GM19467 (cell line): ENCODE results near the gene TRIM41.
"Not testable (repeated sequence)": the region's sequence is repeated elsewhere in the genome, so short reads cannot be mapped to it uniquely, and the experiment has no call there.

Experiments
- ATAC-seq: cut with Tn5 transposase; IDR thresholded peaks from one replicate; pipeline ENCODE4 v1.9.1; 2021; ENCODE audit warnings: mild to moderate bottlenecking, moderate library complexity; ENCODE audit not compliant: unreplicated experiment

TRIM41 gene

DNA sequence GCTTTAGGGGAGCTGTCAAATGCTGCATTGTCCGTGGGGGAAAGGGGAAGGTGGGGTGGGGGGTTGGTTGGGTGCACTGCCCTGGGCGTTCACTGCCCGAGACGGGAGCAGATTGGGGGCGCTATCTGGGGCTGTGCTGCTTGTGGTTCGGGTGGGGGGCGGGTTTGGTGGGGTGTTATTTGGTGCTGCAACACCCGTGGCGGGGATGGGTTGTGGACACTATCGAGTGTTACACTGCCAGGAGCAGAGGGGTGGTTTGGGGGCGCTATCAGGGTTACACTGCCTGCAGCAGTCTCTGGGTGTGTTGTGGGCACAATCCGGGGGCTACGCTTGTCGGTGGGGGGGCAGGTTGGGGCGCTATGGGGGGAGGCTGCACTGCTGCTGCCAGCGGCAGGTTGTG, 59.3 kb downstream of the TRIM41 start:
- ATAC-seq: not testable (repeated sequence)

DNA sequence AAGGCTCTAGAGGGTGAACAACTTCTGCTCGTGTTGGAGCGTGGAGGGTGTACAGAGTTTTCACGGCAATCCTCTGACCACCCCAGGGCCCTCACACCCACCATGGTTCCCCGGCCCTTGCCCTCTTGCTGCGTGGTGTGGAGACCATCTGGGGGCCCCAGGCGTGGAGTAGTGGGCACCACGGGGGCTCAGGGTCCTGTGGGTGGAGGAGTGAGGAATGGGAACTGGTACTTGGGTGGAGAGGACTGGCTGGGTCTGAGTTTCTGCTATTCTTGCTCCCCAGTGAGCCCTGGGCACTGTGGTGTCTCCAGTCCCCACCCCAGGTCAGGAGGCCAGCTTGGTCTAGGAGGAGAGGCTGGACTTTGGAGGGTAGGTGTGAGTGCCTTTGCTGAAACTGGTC, 59.8 kb downstream of the TRIM41 start:
- ATAC-seq: no peak

DNA sequence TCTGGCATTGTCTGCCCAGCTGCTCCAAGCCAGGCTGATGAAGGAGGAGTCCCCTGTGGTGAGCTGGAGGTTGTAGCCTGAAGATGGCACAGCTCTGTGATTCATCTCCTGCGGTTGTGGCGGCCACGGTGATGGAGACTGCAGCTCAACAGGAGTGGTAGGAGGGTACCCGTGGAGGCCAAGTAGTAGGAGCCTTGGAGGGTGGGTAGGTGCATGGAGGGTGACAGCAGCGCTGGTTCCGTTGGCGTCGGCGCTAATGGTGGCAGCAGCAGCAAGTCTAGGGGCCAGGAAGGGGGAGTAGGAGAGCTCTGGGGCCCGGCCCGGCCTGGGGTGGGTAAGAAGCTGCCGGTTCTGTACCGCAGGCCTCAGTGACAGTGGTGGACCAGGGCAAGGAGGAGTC, 60.3 kb downstream of the TRIM41 start:
- no peak for ATAC-seq

DNA sequence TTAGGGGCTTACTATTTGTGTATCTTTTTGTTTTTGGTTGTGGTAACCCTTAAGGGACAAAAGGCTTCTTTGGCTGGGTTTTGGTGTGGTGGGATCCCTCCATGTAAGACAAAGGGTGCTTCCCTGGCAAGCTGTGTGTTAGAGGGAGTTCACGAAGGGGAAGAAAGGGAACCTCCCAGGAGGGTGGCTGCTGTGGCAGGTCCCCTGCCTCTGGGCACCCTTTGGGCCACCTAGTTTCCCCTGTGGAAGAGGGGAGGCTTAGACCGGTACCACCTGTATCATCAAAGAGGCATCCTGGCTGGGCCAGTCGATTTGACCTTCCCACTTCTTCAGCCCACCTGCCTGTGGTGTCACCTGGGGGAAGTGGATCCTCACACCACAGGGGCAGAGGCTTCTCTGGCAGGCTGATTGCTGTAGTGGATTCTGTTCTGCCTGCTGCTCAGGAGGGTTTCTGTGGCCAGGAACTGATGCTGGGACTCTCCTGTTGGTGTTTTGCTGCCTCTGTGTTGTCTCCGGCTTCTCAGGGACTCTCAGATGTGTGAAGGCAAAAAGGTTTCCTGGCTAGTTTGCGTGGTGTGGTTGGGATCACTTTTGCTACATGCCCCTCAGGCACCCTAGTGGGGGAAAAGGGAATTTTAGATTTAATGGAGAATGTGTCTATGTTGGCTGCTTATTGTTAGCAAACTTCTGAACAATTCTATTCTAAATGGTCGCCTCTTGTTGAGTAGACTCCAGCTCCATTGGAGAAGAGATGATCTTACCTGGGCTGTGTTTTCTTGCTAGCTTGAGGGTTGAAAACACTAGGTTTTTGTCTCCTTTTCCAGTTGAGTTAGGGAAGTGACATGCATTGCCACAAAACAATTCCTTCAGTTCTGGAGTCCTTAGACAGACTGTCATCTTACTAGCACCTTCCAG, 61.0 kb downstream of the TRIM41 start:
- not testable (repeated sequence) for ATAC-seq
